Caco-2 (cell line): ENCODE results near the gene DIAPH2. TPM values are rescaled to one million over a fixed set of nuclear protein-coding genes. Genes with fewer than 3 reads are reported as not detected.

Experiments
- BruUV-seq: library from RNA; stranded (reverse); fragments of 400-500 nt; replicated peaks from 2 replicates; lab custom pipeline; 2021; lab: Mats Ljungman, UMichigan
- CTCF ChIA-PET: fragments of 300-600 bp; sonication (Branson Sonifier 250); formaldehyde crosslinking; loops from one replicate; lab custom pipeline; 2022; ENCODE audit warnings: antibody characterized with exemption; lab: Charles Lee
- POLR2A ChIA-PET: fragments of 300-600 bp; sonication (Branson Sonifier 250); formaldehyde crosslinking; loops from one replicate; lab custom pipeline; 2022; ENCODE audit warnings: antibody characterized with exemption; lab: Charles Lee
- DNase-seq, 2 experiments: peaks; one replicate each; pipeline versions ENCODE4 v3.0.0 to v3.0.0-alpha.2; 2020 to 2022
- H3K27me3 ChIP-seq: replicated peaks from 2 replicates; pipeline ENCODE4 v1.6.0; 2011; ENCODE audit warnings: low read length; ENCODE audit not compliant: control insufficient read depth, insufficient read depth
- H3K36me3 ChIP-seq: 2 replicates; pipeline ENCODE4 v1.5.1; 2011; ENCODE audit warnings: low read length; ENCODE audit not compliant: control insufficient read depth, insufficient read depth
- H3K4me1 ChIP-seq: fragments of 250-450 bp; sonication (Bioruptor Pico); 2 replicates; pipeline ENCODE4 v1.5.1; 2020; ENCODE audit warnings: mild to moderate bottlenecking
- H3K4me3 ChIP-seq: 2 replicates; pipeline ENCODE4 v1.5.1; 2011; ENCODE audit warnings: low read depth, mild to moderate bottlenecking, control low read depth, low read length
- H3K9me3 ChIP-seq: fragments of 250-450 bp; sonication (Bioruptor Pico); 2 replicates; pipeline ENCODE4 v1.5.1; 2020; ENCODE audit warnings: mild to moderate bottlenecking, moderate library complexity
- H3K27ac Mint-ChIP-seq: one replicate; pipeline ENCODE4 v1.8.0; 2022; ENCODE audit warnings: mixed read lengths; ENCODE audit not compliant: unreplicated experiment
- H3K27me3 Mint-ChIP-seq: one replicate; pipeline ENCODE4 v1.8.0; 2022; ENCODE audit warnings: mixed read lengths; ENCODE audit not compliant: insufficient read depth, unreplicated experiment
- H3K36me3 Mint-ChIP-seq: one replicate; pipeline ENCODE4 v1.8.0; 2022; ENCODE audit warnings: mild to moderate bottlenecking, mixed read lengths; ENCODE audit not compliant: insufficient read depth, unreplicated experiment
- H3K4me1 Mint-ChIP-seq: one replicate; pipeline ENCODE4 v1.8.0; 2022; ENCODE audit warnings: low read depth, mixed read lengths; ENCODE audit not compliant: unreplicated experiment
- H3K4me3 Mint-ChIP-seq: one replicate; pipeline ENCODE4 v1.8.0; 2022; ENCODE audit warnings: mild to moderate bottlenecking, moderate library complexity, mixed read lengths; ENCODE audit not compliant: unreplicated experiment
- H3K9me3 Mint-ChIP-seq: one replicate; pipeline ENCODE4 v1.8.0; 2022; ENCODE audit warnings: mixed read lengths; ENCODE audit not compliant: unreplicated experiment
- CTCF ChIP-seq, 2 experiments: fragments of 200-600 bp in 1 of 2; IDR thresholded peaks; 1 replicate in 1 of 2; 2 replicates in 1 of 2; pipeline versions ENCODE4 v1.5.1 to v1.8.0; 2011 to 2022; ENCODE audit warnings: antibody characterized with exemption in 1 of 2, control low read depth in 1 of 2, inconsistent platforms in 1 of 2, low read depth in 1 of 2, low read length in 1 of 2, mild to moderate bottlenecking in 1 of 2, moderate library complexity in 1 of 2; ENCODE audit not compliant: insufficient read depth in 1 of 2, severe bottlenecking in 1 of 2, unreplicated experiment in 1 of 2
- intact Hi-C: fragments of 100-400 bp; cut with micrococcal nuclease; formaldehyde crosslinking; loops from one replicate; pipeline ENCODE4 v1.10.0; 2022; ENCODE audit not compliant: unreplicated experiment
- total RNA-seq: library from RNA; stranded (reverse); gene quantifications from 2 replicates; pipeline ENCODE4 v1.2.3, GENCODE V29; 2022

Gene DIAPH2
- total RNA-seq, 1 experiment from 2014 or later = 16.1 TPM

DNA sequence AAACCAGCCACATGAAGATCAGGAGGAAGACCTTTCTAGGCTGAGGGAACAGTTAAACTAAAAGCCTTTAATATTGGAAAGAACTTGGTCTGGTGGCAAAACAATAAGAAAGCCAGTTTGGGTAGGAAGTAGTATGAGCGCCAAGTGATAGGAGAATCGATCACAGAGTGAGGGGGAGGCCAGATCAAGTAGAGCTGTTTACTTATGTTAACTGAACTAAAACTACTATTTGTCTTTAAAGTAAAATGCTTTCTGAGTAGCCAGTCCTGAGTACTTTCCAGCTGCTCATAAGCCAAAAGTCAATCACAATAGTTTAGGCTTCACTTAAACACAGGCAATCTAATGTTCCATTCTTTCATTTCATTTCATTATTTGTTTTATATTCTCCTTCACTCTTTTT is 136.3 kb downstream of the DIAPH2 start:
- Histone ChIP-seq H3K4me3 (no peak overlapping the region), H3K36me3 (no peaks in the 10 kb centered on the region), H3K9me3 (no peaks in the 10 kb centered on the region), H3K27me3 (no peaks in the 10 kb centered on the region), H3K4me1 (no peaks in the 10 kb centered on the region)
- intact Hi-C loops = no loop called here
- H3K36me3 Mint-ChIP-seq = no peaks in the 10 kb centered on the region
- H3K9me3 Mint-ChIP-seq = no peaks in the 10 kb centered on the region
- ChIA-PET CTCF (no interaction called here), POLR2A (no interaction called here)
- no peak overlapping the region for H3K4me3 Mint-ChIP-seq
- no peak for DNase-seq
- no peaks in the 10 kb centered on the region for H3K4me1 Mint-ChIP-seq
- no TSS peak for BruUV-seq
- H3K27ac Mint-ChIP-seq = no peak overlapping the region
- TF ChIP-seq CTCF (IDR thresholded peaks at IDR 0.05; ENCODE audit: insufficient read depth in 1 of 2, low read depth in 1 of 2, low read length in 1 of 2, severe bottlenecking in 1 of 2, unreplicated experiment in 1 of 2) = no peak
- no peaks in the 10 kb centered on the region for H3K27me3 Mint-ChIP-seq

- Histone ChIP-seq H3K9me3 (no peaks in the 10 kb centered on the region), H3K36me3 (no peaks in the 10 kb centered on the region), H3K4me1 (no peaks in the 10 kb centered on the region), H3K4me3 (no peak overlapping the region), H3K27me3 (no peaks in the 10 kb centered on the region)
- Mint-ChIP-seq H3K36me3 (no peaks in the 10 kb centered on the region), H3K9me3 (no peaks in the 10 kb centered on the region), H3K27me3 (no peaks in the 10 kb centered on the region), H3K4me3 (no peak overlapping the region), H3K27ac (no peak overlapping the region), H3K4me1 (no peaks in the 10 kb centered on the region)
- POLR2A ChIA-PET = no interaction called here
- CTCF ChIA-PET = no interaction called here
- intact Hi-C loops = no loop called here
- BruUV-seq = no TSS peak
- TF ChIP-seq CTCF (IDR thresholded peaks at IDR 0.05; ENCODE audit: insufficient read depth in 1 of 2, low read depth in 1 of 2, low read length in 1 of 2, severe bottlenecking in 1 of 2, unreplicated experiment in 1 of 2) = no peak
- no peak for DNase-seq
Observed at GRCh38 chrX:96824166-96824565, 139.5 kb downstream of the DIAPH2 start.

- Mint-ChIP-seq H3K9me3 (no peaks in the 10 kb centered on the region), H3K27me3 (no peaks in the 10 kb centered on the region), H3K36me3 (no peaks in the 10 kb centered on the region), H3K4me3 (no peak overlapping the region), H3K4me1 (no peaks in the 10 kb centered on the region), H3K27ac (no peak overlapping the region)
- Histone ChIP-seq H3K4me3 (no peak overlapping the region), H3K4me1 (peaks cover 9% of the 10 kb centered on the region), H3K9me3 (no peaks in the 10 kb centered on the region), H3K36me3 (no peaks in the 10 kb centered on the region), H3K27me3 (no peaks in the 10 kb centered on the region)
- no TSS peak for BruUV-seq
- ChIA-PET CTCF (no interaction called here), POLR2A (no interaction called here)
- intact Hi-C loops = no loop called here
- TF ChIP-seq CTCF (IDR thresholded peaks at IDR 0.05; ENCODE audit: insufficient read depth in 1 of 2, low read depth in 1 of 2, low read length in 1 of 2, severe bottlenecking in 1 of 2, unreplicated experiment in 1 of 2) = no peak
- no peak for DNase-seq
Observed at GRCh38 chrX:96833333-96833732, 148.7 kb downstream of the DIAPH2 start.
